Hematopoietic multipotent progenitor cell treated with erythropoietin and hydrocortisone succinate and interleukin-3 and kit ligand, for 15 days (in vitro differentiated cells): ENCODE results near the gene ENAH.
"Not testable (repeated sequence)": the region's sequence is repeated elsewhere in the genome, so short reads cannot be mapped to it uniquely, and the experiment has no call there.

Source experiments
- DNase-seq: peaks from one replicate; pipeline ENCODE4 v3.0.0-alpha.2; 2015; ENCODE audit warnings: low spot score

Gene ENAH

DNA sequence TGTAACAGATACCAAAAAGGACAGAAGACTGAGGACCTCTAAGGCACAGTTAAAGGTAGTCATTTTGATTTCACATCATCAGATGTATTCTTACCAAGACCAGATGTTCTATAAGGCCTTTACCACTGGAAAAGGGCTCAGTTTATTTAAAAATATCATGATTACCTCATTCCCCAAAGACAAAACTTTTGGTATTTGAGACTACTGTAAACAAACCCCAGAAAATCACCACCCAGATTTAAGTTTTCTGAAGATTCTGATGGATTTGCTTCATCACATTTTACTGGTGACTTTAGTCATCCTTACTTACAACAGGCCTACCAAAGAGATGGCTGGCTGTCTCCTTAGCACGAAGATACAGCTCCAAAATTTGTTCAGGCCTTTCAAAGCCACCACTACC, 8.3 kb downstream of the ENAH start:
- DNase-seq, result no peak

DNA sequence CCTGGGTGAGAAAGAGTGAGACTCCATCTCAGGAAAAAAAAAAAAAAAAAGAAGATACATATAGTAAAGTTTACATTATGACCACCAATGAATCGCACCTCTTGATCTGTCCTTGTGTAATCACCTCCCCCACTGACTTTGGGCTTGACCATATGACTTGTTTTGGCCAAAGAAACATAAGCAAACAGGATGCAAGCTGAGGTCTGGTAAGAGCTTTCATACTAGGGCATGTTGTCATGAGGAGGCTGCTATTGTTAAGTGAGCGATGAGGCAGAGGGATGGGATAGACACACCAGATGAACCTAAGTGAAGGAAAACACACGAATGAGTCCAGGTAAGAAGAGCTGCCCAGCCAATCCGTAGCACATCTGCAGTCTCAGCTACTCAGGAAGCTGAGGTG, 10.7 kb downstream of the ENAH start:
- no peak for DNase-seq

DNA sequence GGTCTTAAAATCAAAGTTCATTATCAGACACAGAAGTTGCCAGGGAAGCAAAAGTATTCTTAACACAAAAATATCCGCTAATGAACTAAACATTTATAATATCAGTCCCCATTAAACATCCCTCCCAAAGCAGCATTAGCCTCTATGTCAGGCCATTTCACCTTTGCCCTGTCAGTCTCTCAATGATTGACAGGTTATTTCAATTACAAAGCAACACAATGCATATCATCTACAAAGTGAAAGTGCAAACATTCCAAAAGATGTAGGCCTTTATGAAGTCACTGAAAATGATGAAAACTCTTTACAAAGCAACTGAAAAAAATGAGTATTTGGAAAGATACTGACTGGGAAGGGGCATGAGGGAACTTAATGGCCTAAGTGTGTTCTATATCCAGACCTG, 14.1 kb downstream of the ENAH start:
- no peak for DNase-seq

DNA sequence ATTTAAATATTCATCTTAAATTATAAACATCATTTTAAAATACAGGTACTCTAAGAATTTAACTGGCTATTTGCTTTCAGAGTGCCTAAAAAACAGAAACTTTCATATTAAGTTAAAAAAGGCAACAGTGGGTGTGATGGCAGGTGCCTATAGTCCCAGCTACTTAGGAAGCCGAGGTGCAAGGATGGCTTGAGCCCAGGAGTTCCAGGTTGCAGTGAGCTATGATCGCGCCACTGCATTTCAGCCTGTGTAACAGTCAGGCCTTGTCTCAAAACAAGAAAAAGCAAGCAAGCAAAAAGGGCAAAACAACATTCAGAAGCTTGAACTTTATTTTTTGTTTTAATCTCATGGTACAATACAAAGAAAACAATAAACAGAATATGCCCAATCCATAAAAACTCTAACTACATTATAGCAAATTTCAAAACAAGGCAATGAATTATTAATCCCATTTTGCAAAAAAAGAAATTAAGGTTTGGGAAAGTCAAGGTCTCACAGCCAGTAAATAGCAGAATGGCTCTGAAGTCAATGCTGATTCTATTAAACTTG, 15.2 kb downstream of the ENAH start:
- no peak for DNase-seq

DNA sequence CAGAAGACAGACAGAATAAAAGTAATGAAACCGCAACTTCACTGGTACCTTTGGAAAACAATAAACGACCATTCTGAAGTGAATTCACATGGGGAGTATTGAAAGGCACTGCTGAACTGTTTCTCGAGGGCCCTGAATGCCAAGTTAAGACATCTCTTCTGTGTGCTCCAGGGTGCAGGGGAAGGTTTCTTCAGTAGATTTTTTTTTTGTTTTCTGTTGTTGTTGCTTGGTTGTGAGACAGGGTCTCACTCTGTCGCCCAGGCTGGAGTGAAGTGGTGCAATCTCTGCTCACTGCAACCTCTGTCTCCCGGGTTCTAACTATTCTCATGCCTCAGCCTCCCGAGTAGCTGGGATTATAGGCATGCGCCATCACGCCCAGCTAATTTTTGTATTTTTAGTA, 15.9 kb downstream of the ENAH start:
- not testable (repeated sequence) for DNase-seq

DNA sequence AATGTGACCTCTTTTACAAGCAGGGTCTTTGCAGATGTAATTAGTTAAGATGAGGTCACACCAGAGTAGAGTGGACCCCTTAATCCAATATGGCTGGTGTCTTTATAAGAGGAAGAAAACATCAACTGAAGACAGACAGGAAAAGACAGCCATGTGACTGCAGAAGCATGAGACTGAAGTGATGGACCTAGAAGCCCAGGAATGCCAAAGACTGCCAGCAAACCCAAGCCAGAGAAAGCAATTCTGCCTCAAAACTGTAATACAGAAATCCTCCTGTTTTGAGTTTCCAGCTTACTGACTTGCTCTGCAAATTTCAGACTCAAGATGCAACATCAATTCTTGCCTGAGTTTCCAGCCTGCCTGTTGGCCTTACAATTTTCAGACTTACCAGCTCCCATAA, 17.3 kb downstream of the ENAH start:
- DNase-seq, result no peak

DNA sequence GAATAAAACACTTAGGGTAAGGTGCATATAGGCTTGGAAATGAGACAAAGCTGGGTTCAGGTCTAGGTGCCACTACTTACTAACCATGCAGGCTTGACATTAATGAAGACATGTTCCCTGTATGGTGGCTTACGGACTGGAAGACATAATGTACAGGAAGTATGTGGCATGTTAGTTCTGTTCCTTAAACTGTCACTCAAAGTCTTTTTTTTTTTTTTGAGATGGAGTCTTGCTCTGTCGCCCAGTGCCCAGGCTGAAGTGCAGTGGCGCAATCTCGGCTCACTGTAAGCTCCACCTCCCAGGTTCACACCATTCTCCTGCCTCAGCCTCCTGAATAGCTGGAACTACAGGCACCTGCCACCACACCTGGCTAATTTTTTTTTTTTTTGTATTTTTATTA, 20.1 kb downstream of the ENAH start:
- DNase-seq, result not testable (repeated sequence)

DNA sequence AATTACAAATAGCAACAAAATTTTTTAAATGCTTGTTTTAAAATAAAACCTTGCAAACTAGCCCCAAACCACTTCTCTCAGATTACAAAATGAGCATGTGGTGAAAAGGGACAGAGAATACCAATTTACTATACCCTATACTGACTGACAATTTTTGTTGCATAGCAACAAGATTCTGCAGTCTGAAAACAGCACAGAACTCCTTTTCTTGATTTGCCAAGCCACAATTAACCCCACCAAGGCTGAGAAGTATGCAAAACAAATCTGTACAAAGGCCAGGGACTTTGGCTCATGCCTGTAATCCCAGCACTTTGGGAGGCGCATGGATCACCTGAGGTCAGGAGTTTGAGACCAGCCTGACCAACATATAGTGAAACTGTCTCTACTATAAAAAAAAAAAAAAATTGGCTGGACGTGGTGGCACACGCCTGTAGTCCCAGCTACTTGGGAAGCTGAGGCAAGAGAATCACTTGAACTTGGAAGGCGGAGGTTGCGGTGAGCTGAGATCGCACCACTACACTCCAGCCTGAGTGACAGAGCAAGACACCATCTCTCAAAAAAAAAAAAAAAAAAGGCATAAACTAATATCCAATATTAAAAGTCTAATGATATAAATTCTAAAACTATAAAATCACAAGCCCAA, 21.8 kb downstream of the ENAH start:
- no peak for DNase-seq

DNA sequence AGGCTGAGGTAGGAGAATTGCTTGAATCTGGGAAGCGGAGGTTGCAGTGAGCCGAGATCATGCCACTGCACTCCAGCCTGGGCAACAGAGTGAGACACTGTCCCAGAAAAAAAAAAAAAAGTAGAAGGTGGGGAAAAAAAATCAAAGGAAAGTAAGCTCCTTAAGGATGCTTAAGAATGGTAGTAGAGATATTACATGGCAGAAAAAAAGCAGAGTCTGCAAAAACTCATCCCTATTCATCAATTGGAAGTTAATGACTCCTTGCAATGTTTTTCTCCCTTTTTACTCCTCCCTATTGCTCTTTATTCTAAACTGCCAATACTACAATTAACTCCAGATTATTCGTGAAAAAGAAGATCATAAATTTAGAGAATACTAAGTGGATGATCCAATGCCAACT, 23.4 kb downstream of the ENAH start:
- DNase-seq, result no peak

DNA sequence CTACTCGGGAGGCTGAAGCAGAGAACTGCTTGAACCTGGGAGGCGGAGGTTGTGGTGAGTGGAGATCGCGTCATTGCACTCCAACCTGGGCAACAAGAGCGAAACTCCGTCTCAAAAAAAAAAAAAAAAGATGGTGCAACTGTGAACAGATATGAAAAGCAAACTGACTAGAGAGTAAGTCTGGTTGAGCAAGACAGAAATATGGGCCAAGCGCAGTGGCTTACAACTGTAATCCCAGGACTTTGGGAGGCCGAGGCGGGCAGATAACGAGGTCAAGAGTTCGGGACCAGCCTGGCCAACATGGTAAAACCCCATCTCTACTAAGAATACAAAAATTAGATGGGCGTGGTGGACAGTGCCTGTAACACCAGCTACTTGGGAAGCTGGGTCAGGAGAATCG, 24.1 kb downstream of the ENAH start:
- DNase-seq, result not testable (repeated sequence)

DNA sequence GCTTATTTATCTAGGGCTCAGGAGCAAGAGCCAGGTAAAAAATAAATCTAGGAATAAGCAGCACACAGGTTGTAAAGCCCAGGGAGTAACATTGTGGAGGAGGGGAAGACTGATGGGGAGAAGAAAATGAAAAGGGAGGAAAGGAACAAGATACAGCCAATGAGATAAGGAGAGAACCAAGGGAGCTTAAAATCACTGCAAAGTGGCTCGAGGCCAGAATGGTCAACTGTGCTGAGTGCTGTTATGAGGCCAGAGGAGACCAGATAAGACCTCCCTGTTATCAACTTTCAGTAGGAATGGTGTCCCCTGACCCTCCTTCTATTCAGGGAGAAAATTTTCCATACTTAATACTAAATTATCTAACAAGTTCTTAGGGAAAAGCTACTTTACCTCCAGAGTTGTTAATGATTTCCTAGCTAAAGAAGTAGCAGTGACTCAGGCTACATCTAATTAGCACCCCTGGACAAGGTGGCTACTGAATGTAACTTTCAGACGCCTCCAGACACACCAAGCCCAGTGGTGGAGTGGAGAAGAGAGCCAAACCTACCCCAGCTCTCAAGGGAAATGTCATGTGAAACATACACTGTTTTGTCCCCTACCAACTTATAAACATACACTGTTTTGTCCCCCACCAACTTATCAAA, 25.5 kb downstream of the ENAH start:
- DNase-seq, result no peak

DNA sequence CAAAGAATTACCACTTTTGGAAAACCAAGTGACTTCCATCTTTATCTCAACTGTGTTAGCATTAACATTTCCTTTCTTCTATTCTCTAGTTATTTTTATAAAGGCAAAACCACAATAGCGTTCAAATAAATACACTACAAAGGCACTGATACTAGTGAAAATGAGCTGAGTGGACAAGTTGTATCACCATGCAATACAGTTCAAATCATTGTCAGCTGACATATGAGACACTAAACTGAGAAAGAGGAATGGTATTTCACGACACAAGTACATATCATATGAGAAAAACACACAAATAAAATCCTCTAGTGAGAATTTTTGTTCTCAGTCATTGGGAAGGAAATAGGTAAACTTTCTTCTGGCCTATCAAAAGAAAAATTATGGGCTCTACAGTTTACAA, 26.2 kb downstream of the ENAH start:
- DNase-seq, result no peak

DNA sequence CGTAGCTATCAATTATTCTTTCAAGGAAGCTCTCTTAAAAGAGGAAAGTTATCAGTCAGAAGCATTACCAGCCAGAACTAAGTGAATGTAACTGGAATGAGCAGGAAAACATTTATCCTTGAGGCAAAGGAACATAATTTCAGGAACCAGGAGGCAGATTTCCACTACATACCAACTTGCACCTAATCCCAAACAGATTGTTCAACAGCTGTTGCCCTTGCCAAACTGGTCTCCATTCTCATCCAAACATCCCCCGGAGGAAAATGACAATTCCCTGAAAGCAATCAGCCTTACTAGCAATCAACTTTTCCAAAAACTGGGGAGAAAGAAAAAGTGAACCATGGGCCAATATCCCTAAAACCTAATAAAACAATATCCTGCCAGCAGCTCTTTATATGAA, 35.0 kb downstream of the ENAH start:
- DNase-seq, result no peak

DNA sequence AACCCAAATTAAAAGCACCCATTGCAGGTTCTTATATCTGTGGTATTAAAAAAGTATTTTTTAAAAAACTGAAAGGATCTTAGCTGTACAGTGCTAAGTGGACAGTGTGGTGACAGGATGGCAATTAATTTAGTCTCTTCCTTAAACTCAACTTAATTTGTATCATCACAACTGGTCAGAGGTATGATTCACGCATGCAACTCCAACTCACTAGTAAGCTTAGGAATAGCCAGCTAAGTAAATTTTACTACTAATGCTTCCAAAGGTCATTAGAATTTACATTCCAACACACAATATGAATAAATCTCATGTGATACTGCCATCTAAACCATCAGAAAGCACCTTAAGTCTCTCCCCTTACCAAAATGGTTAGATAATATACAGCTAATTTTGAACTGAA, 35.4 kb downstream of the ENAH start:
- DNase-seq, result no peak

DNA sequence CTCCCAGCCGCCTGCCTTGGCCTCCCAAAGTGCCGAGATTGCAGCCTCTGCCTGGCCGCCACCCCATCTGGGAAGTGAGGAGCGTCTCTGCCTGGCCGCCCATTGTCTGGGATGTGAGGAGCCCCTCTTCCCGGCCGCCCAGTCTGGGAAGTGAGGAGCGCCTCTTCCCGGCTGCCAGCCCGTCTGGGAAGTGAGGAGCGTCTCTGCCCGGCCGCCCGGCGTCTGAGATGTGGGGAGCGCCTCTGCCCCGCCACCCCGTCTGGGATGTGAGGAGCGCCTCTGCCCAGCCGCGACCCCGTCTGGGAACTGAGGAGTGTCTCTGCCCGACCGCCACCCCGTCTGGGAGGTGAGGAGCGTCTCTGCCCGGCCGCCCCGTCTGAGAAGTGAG, 37.5 kb downstream of the ENAH start:
- DNase-seq, result not testable (repeated sequence)

DNA sequence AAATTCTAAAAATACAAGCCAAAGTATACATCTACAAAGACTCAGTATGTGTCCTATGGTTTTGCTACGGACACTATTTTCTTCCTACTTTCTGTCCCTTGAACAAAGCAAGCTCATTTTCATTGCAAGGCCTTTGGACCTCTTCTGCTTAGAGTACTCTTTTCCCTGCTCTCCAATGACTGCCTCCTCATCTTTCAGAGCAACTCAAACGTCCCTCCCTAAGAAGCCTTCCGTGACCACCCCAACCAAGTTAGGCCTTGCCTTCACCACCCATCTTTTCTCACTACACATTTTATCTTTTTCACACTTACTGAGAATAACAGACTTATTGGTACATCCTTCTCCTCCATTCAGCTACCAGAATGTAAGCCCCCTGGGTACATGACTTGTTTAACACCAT, 39.9 kb downstream of the ENAH start:
- no peak for DNase-seq

DNA sequence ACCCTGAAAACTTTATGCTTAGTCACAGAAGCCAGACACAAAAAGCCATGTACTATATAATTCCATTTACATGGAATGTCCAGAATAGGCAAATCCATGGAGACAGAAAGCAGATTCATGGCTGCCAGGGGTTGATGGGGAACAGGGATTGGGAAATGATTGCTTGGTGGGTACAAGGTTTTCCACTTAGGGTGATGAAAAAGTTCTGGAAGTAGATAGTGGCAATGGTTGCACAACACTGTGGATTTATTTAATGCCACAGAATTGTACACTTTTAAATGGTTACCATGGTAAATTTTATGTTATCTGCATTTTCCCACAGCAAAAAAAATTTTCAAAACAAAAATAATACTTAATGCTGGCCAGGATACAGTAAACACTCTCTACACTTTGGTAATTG, 40.6 kb downstream of the ENAH start:
- no peak for DNase-seq

DNA sequence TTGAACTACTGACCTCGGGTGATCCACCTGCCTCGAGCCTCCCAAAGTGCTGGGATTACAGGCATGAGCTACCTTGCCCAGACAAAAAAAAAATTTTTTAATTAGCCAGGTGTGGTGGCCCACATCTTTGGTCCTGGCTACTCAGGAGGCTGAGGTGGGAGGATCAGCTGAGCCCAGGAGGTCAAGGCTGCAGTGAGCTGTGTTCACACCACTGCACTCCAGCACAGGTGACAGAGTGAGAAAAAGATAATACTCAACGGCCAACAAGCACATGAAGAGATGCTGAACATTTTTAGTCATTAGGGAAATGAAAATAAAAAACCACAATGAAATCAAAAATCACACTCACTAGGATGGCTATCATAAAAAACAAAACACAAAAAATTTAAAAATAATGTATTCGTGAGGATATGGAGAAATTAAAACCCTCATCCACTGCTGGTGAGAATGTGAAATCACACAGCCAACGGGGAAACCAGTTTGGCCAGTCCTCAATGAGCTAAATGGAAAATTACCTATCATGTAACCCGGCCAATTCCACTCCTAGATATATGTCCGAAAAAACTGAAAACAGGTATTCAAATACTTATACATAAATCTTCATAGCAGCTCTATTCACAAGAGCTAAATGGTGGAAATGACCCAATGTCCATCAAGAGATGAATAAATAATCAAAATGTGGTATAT, 41.2 kb downstream of the ENAH start:
- no peak for DNase-seq

DNA sequence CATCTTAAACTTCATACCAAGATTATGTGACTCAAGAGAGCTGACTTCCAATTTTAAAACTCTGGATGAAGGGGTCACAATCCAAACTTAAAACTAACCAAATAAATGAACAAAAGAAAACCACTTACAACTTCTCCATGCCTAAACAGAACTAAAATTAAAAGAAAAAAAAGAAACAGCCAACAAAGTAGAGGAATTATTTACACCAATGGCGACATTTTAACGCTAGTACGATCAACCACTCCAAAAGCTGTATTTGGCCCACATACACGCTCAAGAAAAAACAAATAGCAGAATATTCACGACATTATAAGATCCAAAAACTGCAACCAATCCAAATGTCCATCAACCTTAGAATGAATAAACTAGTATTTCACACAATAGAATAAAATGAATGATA, 42.4 kb downstream of the ENAH start:
- DNase-seq, result no peak

DNA sequence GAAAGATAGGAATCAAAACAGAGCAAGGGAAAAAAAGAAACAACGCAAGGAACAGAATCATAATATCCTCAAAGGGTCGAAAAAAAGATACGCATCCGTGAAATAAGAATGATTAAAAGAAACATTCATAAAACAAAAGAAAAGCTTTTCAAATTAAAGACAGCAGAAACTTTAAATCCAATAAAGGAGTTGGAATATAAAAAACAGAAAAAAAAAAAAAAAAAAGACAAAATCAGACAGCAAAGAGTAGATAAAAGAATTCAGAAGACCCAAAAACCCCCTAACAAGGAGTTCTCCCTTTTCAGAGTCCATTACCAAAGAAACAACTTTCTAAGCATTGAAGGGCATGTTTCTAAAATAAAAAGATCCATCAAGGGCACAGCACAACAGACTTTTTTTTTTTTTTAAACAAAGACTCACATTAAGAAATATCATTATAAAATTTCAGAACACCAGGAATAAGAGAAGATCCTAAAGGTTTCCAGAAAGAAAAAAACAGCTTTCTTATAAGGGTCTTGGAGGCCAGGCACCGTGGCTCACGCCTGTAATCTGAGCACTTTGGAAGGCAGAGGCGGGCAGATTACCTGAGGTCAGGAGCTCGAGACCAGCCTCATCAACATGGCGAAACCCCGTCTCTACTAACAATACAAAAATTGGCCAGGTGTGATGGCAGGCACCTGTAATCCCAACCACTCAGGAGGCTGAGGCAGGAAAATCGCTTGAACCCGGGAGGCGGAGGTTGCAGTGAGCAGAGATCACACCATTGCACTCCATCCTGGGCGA, 44.7 kb downstream of the ENAH start:
- DNase-seq, result no peak

DNA sequence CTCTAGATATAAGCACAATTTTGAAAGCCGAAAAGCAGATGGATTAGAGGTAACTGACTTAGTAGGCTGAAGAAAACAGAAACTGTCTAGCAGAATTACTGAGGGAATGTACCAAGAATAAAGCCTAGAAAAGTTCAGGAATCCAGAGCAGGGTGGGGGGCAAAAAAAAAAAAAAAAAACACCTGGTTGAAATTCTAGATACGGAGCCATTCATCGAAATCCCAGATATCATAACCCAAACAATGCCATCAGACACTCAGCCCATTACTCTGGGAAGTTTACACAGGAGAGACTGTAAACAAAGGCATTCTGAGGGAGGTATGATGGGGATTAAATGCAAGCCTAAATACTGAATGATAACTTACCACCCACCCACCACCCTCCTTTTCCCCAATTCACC, 45.6 kb downstream of the ENAH start:
- no peak for DNase-seq

DNA sequence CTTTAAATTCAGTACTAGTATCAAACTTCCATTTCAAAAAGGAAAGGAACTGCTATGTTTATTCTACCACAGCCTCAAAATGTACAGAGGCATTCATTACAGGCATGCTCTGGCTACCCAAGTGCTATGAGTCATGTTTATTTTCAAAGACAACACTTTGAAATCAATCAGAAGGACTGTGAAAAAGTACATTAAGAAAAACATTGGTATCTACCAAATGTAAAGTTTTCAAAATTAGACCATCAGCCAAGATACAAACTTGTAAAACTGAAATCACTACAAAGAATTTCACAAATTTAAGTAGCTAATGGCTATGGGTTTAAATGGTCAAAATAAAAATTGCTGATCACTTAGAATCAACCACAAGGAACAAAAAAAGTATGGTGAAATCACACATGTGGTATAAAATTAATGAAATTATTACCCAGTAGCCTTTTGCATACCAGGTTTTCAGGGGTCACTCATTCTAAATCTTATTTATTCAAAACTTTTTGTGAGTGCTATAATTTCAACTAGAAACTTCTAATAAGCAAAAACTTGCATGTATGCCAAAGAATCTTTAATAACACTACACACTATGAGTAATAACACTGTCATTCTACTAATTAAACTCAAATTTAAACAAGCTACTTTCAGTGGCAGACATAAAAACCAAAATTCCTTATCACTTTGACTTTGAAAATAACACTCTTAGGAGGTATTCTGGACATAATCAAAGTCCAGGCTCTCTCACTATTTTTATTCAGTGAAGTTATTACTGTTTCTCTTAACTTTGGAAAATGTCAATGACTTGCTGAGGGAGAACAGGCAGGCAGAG, 49.2 kb downstream of the ENAH start:
- no peak for DNase-seq
